Hematopoietic multipotent progenitor cell treated with erythropoietin and hydrocortisone succinate and interleukin-3 and kit ligand, for 6 days (in vitro differentiated cells): Measurements from ENCODE around the gene TRPM2.

ENCODE experiments used
- DNase-seq: peaks from one replicate; pipeline ENCODE4 v3.0.0-alpha.2; 2015

Gene TRPM2

GRCh38 chr21:44353191-44353970 is at the start of gene TRPM2:
Gene TRPM2, plus strand, starts transcription at chr21:44353621. Its CDS starts 80 bp downstream, at chr21:44353701.
- DNase-seq = peak; percentile 68

GRCh38 chr21:44304011-44304616 is 49.3 kb upstream of the TRPM2 start:
- DNase-seq = no peak

- DNase-seq = peak; percentile 73
Observed at GRCh38 chr21:44304877-44305293, 48.5 kb upstream of the TRPM2 start.

GRCh38 chr21:44305691-44306090 is 47.7 kb upstream of the TRPM2 start:
- no peak for DNase-seq

GRCh38 chr21:44306936-44307704 is 46.3 kb upstream of the TRPM2 start:
- no peak for DNase-seq

- DNase-seq = no peak
Observed at GRCh38 chr21:44310628-44311507, 42.6 kb upstream of the TRPM2 start.

- no peak for DNase-seq
Observed at GRCh38 chr21:44312089-44312488, 41.3 kb upstream of the TRPM2 start.

GRCh38 chr21:44312716-44313115 is 40.7 kb upstream of the TRPM2 start:
- DNase-seq = no peak

- DNase-seq = no peak
Observed at GRCh38 chr21:44313451-44313850, 40.0 kb upstream of the TRPM2 start.

- DNase-seq = no peak
Observed at GRCh38 chr21:44314128-44314527, 39.3 kb upstream of the TRPM2 start.

GRCh38 chr21:44314561-44314960 is 38.9 kb upstream of the TRPM2 start:
- no peak for DNase-seq

GRCh38 chr21:44315691-44316203 is 37.7 kb upstream of the TRPM2 start:
- DNase-seq = no peak

GRCh38 chr21:44316277-44316900 is 37.0 kb upstream of the TRPM2 start:
- no peak for DNase-seq

GRCh38 chr21:44317241-44317782 is 36.1 kb upstream of the TRPM2 start:
- DNase-seq = no peak

GRCh38 chr21:44317871-44318270 is 35.5 kb upstream of the TRPM2 start:
- no peak for DNase-seq

- no peak for DNase-seq
Observed at GRCh38 chr21:44318489-44319285, 34.7 kb upstream of the TRPM2 start.

GRCh38 chr21:44319407-44320065 is 33.9 kb upstream of the TRPM2 start:
- no peak for DNase-seq

- DNase-seq = no peak
Observed at GRCh38 chr21:44320847-44321246, 32.6 kb upstream of the TRPM2 start.

- no peak for DNase-seq
Observed at GRCh38 chr21:44321846-44322450, 31.5 kb upstream of the TRPM2 start.
